Measurements from ENCODE around the gene TMEM150C.

TMEM150C gene

DNA sequence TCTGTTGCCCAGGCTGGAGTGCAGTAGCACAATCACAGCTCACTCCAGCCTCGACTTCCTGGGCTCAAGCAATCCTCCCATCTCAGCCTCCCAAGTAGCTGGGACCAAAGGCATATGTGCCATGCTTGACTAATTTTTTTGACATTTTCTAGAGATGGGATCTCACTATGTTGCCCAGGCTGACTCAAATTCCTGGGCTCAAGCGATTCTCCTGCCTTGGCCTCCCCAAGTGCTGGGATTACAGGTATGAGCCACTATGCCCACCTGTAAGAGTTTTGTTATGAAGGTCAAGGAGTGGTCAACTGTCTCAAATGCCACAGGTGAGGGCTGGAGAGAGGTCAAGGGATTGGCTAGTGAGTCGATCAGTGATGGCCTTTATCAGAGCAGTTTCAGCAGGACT, 32.5 kb downstream of the TMEM150C start:
- Histone ChIP-seq H3K9me3 (ENCODE audit: control insufficient read depth, insufficient read depth, low read length) (no peaks in the 10 kb centered on the region), H3K36me3 (ENCODE audit: control insufficient read depth, insufficient read depth, low read length) (no peaks in the 10 kb centered on the region), H3K27ac (ENCODE audit: low read depth, low read length) (no peak overlapping the region), H3K4me3 (ENCODE audit: low read depth, low read length) (no peak overlapping the region), H3K27me3 (ENCODE audit: control insufficient read depth, insufficient read depth, low read length) (no peaks in the 10 kb centered on the region), H3K4me1 (ENCODE audit: control insufficient read depth, insufficient read depth, low read length) (peaks cover 15% of the 10 kb centered on the region), H3K9ac (ENCODE audit: low read depth, low read length) (no peak overlapping the region)

DNA sequence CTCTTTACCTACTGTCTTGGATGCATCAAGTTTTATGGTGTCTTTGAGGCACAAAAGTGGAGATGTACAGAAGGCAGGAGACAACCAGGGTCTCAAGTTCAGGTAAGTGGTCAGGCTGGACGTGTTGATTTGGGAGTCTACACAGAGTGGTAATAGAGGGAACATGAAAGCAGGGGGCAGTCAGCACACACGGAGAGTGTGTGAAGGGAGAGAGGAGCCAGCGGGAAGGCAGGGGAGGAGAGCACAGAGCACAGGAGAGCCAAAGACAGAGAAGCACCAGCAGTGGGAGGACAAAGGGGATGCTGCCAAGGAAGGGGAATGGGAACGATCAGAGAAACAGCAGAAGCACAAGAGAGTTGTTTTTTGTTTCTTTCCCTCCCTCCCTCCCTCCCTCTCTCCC, 32.9 kb downstream of the TMEM150C start:
- no peak overlapping the region for H3K27ac ChIP-seq (ENCODE audit: low read depth, low read length)

DNA sequence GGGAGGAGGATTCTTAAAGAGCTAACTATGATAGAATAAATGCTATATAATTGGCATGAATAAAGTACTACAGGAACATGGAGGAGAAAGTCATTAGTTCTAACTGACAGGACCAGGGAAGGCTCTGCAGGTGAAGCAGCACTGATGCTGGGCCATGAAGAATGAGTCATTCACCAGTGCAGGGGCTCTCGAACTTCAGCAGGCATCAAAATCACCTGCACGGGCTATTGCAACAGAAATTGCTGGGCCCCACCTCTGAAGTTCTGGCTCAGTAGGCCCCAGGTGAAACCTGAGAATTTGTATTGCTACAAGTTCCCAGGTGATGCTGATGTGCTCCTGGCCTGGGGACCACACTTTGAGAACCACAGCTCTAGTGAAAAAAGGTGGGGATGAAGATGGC, 33.7 kb downstream of the TMEM150C start:
- H3K9me3 ChIP-seq (ENCODE audit: control insufficient read depth, insufficient read depth, low read length): no peaks in the 10 kb centered on the region
- H3K27me3 ChIP-seq (ENCODE audit: control insufficient read depth, insufficient read depth, low read length): no peaks in the 10 kb centered on the region
- no peak overlapping the region for H3K9ac ChIP-seq (ENCODE audit: low read depth, low read length)
- H3K36me3 ChIP-seq (ENCODE audit: control insufficient read depth, insufficient read depth, low read length): no peaks in the 10 kb centered on the region
- H3K27ac ChIP-seq (ENCODE audit: low read depth, low read length): no peak overlapping the region
- no peak overlapping the region for H3K4me3 ChIP-seq (ENCODE audit: low read depth, low read length)
- peaks cover 17% of the 10 kb centered on the region for H3K4me1 ChIP-seq (ENCODE audit: control insufficient read depth, insufficient read depth, low read length)

More for the DNA sequence above, 32.9 kb downstream of the TMEM150C start:
- H3K4me3 ChIP-seq (ENCODE audit: low read depth, low read length): no peak overlapping the region
- H3K36me3 ChIP-seq (ENCODE audit: control insufficient read depth, insufficient read depth, low read length): no peaks in the 10 kb centered on the region
- no peaks in the 10 kb centered on the region for H3K27me3 ChIP-seq (ENCODE audit: control insufficient read depth, insufficient read depth, low read length)
- peaks cover 17% of the 10 kb centered on the region for H3K4me1 ChIP-seq (ENCODE audit: control insufficient read depth, insufficient read depth, low read length)
- no peaks in the 10 kb centered on the region for H3K9me3 ChIP-seq (ENCODE audit: control insufficient read depth, insufficient read depth, low read length)
- H3K9ac ChIP-seq (ENCODE audit: low read depth, low read length): no peak overlapping the region

DNA sequence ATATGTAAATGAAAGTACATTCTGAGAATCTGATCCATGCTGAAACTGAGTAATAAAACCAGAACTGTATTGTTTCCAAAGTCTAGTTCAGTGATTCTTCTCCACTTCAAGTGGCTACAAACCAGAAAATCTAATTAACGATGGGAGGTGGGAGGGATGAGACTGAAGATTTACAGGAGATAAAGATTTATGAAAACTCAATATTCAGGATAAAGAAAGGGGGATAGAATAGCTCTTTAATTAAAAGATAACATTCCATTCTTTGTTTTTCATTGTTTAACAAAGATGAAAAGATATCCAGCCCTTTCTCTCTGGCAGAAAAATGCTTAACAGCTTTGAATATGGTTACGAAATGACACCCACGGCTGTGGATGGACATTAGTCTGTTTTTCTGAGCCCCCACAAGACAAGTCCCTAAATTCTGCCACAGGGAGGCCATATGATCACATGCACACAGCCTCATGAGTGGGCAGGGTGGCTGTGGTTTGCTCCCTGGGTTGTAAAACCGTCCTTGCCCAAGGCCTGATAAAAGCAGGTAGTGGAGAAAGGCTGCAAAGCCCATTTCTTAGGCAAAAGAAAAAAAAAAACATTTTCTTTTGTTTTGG, 36.4 kb downstream of the TMEM150C start:
- Histone ChIP-seq H3K36me3 (ENCODE audit: control insufficient read depth, insufficient read depth, low read length) (no peaks in the 10 kb centered on the region), H3K4me3 (ENCODE audit: low read depth, low read length) (no peak overlapping the region), H3K9me3 (ENCODE audit: control insufficient read depth, insufficient read depth, low read length) (no peaks in the 10 kb centered on the region), H3K9ac (ENCODE audit: low read depth, low read length) (no peak overlapping the region), H3K27me3 (ENCODE audit: control insufficient read depth, insufficient read depth, low read length) (no peaks in the 10 kb centered on the region), H3K27ac (ENCODE audit: low read depth, low read length) (no peak overlapping the region), H3K4me1 (ENCODE audit: control insufficient read depth, insufficient read depth, low read length) (peaks cover 12% of the 10 kb centered on the region)

DNA sequence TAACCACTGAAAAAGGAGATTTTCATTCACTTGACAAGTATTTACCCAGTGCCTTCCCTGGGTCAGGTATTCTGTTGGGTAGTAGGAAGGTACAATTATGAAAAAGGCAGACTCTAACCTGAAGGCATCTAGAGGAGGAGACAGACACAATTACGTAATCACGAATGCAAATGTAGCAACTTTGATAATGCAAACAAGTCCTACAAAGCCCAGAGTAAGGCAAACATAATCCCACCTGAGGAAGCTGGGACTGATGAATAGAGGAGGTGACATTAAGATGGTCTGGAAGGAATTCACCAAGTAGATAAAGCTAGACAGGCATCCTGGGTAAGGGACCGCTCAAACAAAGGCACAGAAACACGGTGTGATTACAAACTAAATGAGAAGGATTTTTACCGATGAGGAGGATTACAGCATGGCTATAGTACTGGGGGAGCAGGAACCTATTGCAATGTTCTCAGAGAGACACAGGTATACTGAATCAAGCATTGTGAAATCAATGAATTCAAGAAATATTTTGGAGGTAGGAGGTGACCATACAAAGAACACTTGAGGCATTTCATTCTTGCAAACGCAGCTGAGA, 37.1 kb downstream of the TMEM150C start:
- H3K9me3 ChIP-seq (ENCODE audit: control insufficient read depth, insufficient read depth, low read length): no peaks in the 10 kb centered on the region
- H3K9ac ChIP-seq (ENCODE audit: low read depth, low read length): peak overlapping the region; percentile 3; the same call in 1 of the 2 replicates
- H3K27ac ChIP-seq (ENCODE audit: low read depth, low read length): peak overlapping the region; percentile 21
- H3K4me3 ChIP-seq (ENCODE audit: low read depth, low read length): no peak overlapping the region
- no peaks in the 10 kb centered on the region for H3K36me3 ChIP-seq (ENCODE audit: control insufficient read depth, insufficient read depth, low read length)
- H3K27me3 ChIP-seq (ENCODE audit: control insufficient read depth, insufficient read depth, low read length): no peaks in the 10 kb centered on the region
- peaks cover 12% of the 10 kb centered on the region for H3K4me1 ChIP-seq (ENCODE audit: control insufficient read depth, insufficient read depth, low read length)

DNA sequence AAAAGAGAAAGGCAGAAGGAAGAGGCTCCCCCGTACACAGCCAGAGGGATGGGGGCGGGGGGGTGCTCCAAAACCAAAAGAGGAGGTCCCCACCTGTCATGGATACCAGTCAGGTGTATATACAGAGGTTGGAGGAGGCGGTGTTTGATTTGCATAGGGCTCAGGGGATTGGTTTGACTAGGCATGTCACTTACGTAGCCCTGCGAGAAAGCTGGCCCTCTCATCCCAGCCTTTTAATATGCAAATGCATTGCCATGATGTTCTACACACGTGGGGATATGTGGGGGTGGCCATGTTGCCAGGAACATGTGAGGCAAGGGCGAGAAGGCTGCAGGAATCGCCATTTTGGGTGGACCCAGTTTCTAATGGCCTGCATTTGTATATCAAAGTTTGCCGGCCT, 38.6 kb downstream of the TMEM150C start:
- no peaks in the 10 kb centered on the region for H3K27me3 ChIP-seq (ENCODE audit: control insufficient read depth, insufficient read depth, low read length)
- H3K4me3 ChIP-seq (ENCODE audit: low read depth, low read length): no peak overlapping the region
- no peak overlapping the region for H3K27ac ChIP-seq (ENCODE audit: low read depth, low read length)
- H3K4me1 ChIP-seq (ENCODE audit: control insufficient read depth, insufficient read depth, low read length): peaks cover 12% of the 10 kb centered on the region
- no peaks in the 10 kb centered on the region for H3K36me3 ChIP-seq (ENCODE audit: control insufficient read depth, insufficient read depth, low read length)
- H3K9me3 ChIP-seq (ENCODE audit: control insufficient read depth, insufficient read depth, low read length): no peaks in the 10 kb centered on the region
- no peak overlapping the region for H3K9ac ChIP-seq (ENCODE audit: low read depth, low read length)

DNA sequence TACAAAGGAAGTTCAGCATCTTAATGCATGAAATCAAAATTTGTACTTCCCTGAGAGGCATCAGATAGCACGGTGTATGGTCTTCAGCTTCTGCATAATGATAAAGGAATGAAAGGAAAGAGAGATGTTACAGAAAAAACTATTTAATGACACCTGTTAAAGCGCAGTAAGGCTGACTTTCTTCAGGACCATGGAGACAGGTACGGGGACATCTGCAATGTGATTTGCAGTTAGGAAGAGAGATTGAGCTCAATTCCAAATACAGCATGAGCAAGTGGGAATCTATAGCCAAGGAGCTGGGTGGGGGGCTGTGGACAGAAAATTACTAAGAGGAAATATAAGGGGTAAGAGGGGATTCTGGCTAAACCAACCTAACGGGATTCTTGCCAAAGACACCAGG, 39.3 kb downstream of the TMEM150C start:
- H3K4me3 ChIP-seq (ENCODE audit: low read depth, low read length): no peak overlapping the region
- H3K36me3 ChIP-seq (ENCODE audit: control insufficient read depth, insufficient read depth, low read length): no peaks in the 10 kb centered on the region
- H3K4me1 ChIP-seq (ENCODE audit: control insufficient read depth, insufficient read depth, low read length): peaks cover 14% of the 10 kb centered on the region
- no peak overlapping the region for H3K27ac ChIP-seq (ENCODE audit: low read depth, low read length)
- H3K9ac ChIP-seq (ENCODE audit: low read depth, low read length): no peak overlapping the region
- no peaks in the 10 kb centered on the region for H3K9me3 ChIP-seq (ENCODE audit: control insufficient read depth, insufficient read depth, low read length)
- no peaks in the 10 kb centered on the region for H3K27me3 ChIP-seq (ENCODE audit: control insufficient read depth, insufficient read depth, low read length)

DNA sequence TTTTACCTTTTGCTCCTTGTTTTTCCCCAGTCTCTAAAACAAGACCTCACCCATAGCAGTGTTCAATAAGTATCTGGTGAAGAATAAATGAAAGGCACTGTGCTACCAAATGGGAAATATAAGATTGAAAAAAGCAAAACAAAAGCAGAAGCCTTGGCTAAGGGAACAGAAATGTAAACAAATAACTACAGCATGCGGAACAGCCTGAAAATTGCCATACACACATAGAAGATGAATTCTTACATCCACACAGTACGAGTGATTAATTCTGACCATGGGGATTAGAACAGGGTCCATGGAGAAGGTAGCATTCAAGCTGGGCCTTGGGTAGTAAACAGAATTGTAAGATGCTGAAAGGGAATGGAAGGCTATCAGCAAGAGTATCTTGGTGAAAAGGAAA, 40.5 kb downstream of the TMEM150C start:
- peaks cover 20% of the 10 kb centered on the region for H3K4me1 ChIP-seq (ENCODE audit: control insufficient read depth, insufficient read depth, low read length)
- no peak overlapping the region for H3K27ac ChIP-seq (ENCODE audit: low read depth, low read length)
- H3K9me3 ChIP-seq (ENCODE audit: control insufficient read depth, insufficient read depth, low read length): no peaks in the 10 kb centered on the region
- no peaks in the 10 kb centered on the region for H3K36me3 ChIP-seq (ENCODE audit: control insufficient read depth, insufficient read depth, low read length)
- H3K4me3 ChIP-seq (ENCODE audit: low read depth, low read length): no peak overlapping the region
- no peaks in the 10 kb centered on the region for H3K27me3 ChIP-seq (ENCODE audit: control insufficient read depth, insufficient read depth, low read length)
- H3K9ac ChIP-seq (ENCODE audit: low read depth, low read length): no peak overlapping the region

DNA sequence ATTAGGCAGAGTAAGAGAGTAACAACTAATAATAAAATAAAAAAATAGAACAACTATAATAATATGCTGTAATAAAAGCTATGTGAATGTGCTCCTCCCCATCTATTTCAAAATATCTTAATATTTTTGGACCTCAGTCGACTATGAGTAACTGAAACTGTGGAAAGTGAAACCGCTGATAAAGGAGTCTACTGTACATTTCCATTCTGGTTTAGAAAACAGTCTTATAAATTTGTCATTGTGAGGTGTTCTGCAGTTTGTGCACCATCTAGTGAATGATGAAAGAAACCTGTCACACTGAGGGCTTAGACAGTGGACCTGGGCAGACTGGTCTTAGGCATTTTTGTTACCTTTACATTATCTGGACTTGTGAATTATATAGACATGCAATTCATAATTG, 42.0 kb downstream of the TMEM150C start:
- H3K4me1 ChIP-seq (ENCODE audit: control insufficient read depth, insufficient read depth, low read length): peaks cover 14% of the 10 kb centered on the region
- H3K9me3 ChIP-seq (ENCODE audit: control insufficient read depth, insufficient read depth, low read length): no peaks in the 10 kb centered on the region
- H3K27me3 ChIP-seq (ENCODE audit: control insufficient read depth, insufficient read depth, low read length): no peaks in the 10 kb centered on the region
- no peak overlapping the region for H3K9ac ChIP-seq (ENCODE audit: low read depth, low read length)
- no peak overlapping the region for H3K27ac ChIP-seq (ENCODE audit: low read depth, low read length)
- H3K36me3 ChIP-seq (ENCODE audit: control insufficient read depth, insufficient read depth, low read length): no peaks in the 10 kb centered on the region
- H3K4me3 ChIP-seq (ENCODE audit: low read depth, low read length): no peak overlapping the region

DNA sequence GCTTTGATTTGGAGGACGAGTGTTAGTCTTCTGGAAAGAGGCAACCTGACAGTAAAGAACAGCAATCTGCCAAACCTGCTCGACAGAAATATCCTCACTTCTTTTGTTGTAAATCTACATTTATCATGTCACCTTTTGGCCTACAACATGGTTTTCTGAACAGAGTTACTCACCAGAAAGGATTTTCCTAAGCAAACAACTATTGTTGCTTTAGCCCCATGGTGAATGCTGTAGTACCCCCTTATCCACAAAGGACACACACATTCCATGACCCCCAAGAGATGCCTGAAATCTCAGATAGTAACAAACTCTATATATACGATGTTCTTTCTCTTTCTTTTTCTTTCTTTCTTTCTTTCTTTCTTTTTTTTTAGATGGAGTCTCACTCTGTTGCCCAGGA, 42.7 kb downstream of the TMEM150C start:
- Histone ChIP-seq H3K9me3 (ENCODE audit: control insufficient read depth, insufficient read depth, low read length) (no peaks in the 10 kb centered on the region), H3K4me3 (ENCODE audit: low read depth, low read length) (no peak overlapping the region), H3K4me1 (ENCODE audit: control insufficient read depth, insufficient read depth, low read length) (peaks cover 7% of the 10 kb centered on the region; the same call in 1 of the 2 replicates), H3K36me3 (ENCODE audit: control insufficient read depth, insufficient read depth, low read length) (no peaks in the 10 kb centered on the region), H3K27me3 (ENCODE audit: control insufficient read depth, insufficient read depth, low read length) (no peaks in the 10 kb centered on the region), H3K27ac (ENCODE audit: low read depth, low read length) (no peak overlapping the region), H3K9ac (ENCODE audit: low read depth, low read length) (no peak overlapping the region)

DNA sequence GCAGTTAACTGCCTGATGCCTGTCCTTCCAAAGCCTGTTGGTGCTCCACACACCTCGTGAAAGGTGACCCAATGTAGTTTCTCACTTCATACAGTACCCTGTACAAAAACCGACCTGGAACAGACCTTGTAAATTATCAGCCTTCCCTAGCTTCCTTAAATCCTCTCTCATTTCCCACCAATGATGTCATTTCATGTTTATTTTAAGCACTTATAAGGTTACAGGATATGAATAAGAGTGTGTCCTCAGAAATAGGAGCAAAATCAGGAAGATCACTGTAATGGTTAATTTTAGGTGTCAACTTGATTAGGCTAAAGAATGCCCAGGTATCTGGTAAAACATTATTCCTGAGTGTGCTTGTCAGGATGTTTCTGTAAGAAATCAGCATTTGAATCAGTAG, 44.7 kb downstream of the TMEM150C start:
- Histone ChIP-seq H3K27ac (ENCODE audit: low read depth, low read length) (no peak overlapping the region), H3K27me3 (ENCODE audit: control insufficient read depth, insufficient read depth, low read length) (no peaks in the 10 kb centered on the region), H3K4me3 (ENCODE audit: low read depth, low read length) (no peak overlapping the region), H3K36me3 (ENCODE audit: control insufficient read depth, insufficient read depth, low read length) (no peaks in the 10 kb centered on the region), H3K9ac (ENCODE audit: low read depth, low read length) (no peak overlapping the region), H3K4me1 (ENCODE audit: control insufficient read depth, insufficient read depth, low read length) (peaks cover 7% of the 10 kb centered on the region; the same call in 1 of the 2 replicates), H3K9me3 (ENCODE audit: control insufficient read depth, insufficient read depth, low read length) (no peaks in the 10 kb centered on the region)

All from HUES48 (cell line).